Activated naive CD4-positive, alpha-beta T cell treated with anti-CD3 and anti-CD28 coated beads, Interleukin-2, amount 50 U/mL, for 24 hours (primary cell): Measurements from ENCODE around the gene AATK.
"Not testable (repeated sequence)": the region's sequence is repeated elsewhere in the genome, so short reads cannot be mapped to it uniquely, and the experiment has no call there.

Source experiments
- H3K27ac Mint-ChIP-seq: one replicate; pipeline ENCODE4 v1.8.0; 2021; ENCODE audit warnings: mild to moderate bottlenecking, mixed read lengths
- H3K27me3 Mint-ChIP-seq: one replicate; pipeline ENCODE4 v1.8.0; 2021; ENCODE audit warnings: mixed read lengths
- H3K36me3 Mint-ChIP-seq: one replicate; pipeline ENCODE4 v1.8.0; 2021; ENCODE audit warnings: mixed read lengths
- H3K4me1 Mint-ChIP-seq: one replicate; pipeline ENCODE4 v1.8.0; 2021; ENCODE audit warnings: mixed read lengths
- H3K4me3 Mint-ChIP-seq: one replicate; pipeline ENCODE4 v1.8.0; 2021; ENCODE audit warnings: mild to moderate bottlenecking, mixed read lengths
- H3K9me3 Mint-ChIP-seq: one replicate; pipeline ENCODE4 v1.8.0; 2021; ENCODE audit warnings: mixed read lengths

The AATK gene

DNA sequence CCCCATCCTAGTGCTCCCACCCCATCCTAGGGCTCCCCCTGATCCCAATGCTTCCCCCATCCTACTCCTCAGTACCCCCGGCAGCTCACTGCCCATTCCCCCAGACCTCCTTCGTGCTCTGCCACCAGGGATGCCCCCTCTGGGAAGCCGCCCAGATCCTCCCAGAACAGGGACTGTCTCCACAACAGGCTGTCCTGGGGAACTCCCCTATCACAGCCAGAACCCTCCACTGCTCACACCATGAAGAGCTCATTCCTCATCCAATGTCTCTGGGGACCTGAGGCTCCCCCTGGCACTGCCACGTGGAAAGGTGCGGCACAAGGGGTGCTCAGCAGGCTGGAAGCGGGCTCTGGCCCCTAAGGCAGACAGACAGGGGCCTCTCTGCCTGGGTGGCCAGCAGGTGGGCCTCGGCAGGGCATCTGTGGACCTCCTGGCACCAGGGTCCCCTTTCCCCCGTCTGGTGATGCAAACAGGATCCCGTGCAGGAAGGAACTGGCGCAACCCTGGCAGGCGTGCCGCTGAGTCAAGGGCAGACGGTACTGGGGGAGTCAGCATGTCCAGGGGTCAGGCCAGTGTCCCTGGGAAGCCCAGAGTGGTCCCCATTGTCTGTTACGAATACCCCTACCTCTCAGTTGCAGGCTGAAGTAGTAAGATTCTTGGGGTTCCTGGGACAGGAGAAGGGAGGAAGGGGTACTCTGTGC is 15.5 kb downstream of the AATK start:
- H3K27ac Mint-ChIP-seq: no peak overlapping the region
- H3K27me3 Mint-ChIP-seq: no peaks in the 10 kb centered on the region
- no peaks in the 10 kb centered on the region for H3K9me3 Mint-ChIP-seq
- H3K4me1 Mint-ChIP-seq: no peaks in the 10 kb centered on the region
- no peak overlapping the region for H3K4me3 Mint-ChIP-seq
- H3K36me3 Mint-ChIP-seq: no peaks in the 10 kb centered on the region

- Mint-ChIP-seq H3K36me3 (no peaks in the 10 kb centered on the region), H3K9me3 (no peaks in the 10 kb centered on the region), H3K27ac (no peak overlapping the region), H3K27me3 (no peaks in the 10 kb centered on the region), H3K4me3 (no peak overlapping the region), H3K4me1 (no peaks in the 10 kb centered on the region)
Observed at GRCh38 chr17:81148986-81149533, 17.0 kb downstream of the AATK start.

DNA sequence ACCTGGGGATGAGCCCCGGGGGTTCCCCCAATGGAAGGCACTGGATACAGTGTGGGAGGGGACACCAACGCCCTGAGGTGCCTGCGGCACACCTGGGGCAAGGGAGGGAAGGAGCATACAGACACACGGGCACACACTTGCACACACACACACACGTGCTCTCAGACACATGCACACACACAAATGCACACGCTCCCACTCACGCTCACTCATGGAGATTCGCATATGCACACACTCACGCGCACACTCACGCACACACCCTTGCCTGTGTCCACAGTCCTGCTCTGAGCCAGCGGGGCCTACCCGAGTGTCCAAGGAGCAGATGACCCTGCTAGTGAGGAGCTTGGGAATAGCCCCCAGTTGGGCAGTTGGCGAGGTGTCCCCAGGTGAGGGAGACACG is 17.4 kb downstream of the AATK start:
- no peaks in the 10 kb centered on the region for H3K27me3 Mint-ChIP-seq
- no peak overlapping the region for H3K4me3 Mint-ChIP-seq
- no peaks in the 10 kb centered on the region for H3K9me3 Mint-ChIP-seq
- H3K36me3 Mint-ChIP-seq: no peaks in the 10 kb centered on the region
- no peak overlapping the region for H3K27ac Mint-ChIP-seq
- no peaks in the 10 kb centered on the region for H3K4me1 Mint-ChIP-seq

DNA sequence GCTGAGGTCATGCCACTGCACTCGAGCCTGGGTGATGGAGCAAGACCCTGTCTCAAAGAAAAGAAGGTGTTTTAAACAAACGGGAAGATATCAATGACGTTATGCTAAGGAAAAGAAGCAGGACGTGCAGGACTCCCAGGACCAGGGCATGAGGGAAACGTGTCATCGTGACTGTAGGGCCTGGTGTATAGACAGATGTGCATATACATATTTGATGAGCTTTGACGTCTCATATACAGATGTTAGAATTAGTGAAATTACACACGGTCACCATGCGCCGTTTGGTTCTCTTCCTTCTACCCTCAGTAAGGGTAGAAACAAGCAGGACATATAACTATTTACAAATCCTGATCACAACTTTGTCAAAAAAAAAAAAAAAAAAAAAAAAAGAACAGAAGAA is 18.3 kb downstream of the AATK start:
- H3K4me3 Mint-ChIP-seq: no peak overlapping the region
- no peaks in the 10 kb centered on the region for H3K36me3 Mint-ChIP-seq
- H3K9me3 Mint-ChIP-seq: no peaks in the 10 kb centered on the region
- no peaks in the 10 kb centered on the region for H3K4me1 Mint-ChIP-seq
- H3K27me3 Mint-ChIP-seq: no peaks in the 10 kb centered on the region
- H3K27ac Mint-ChIP-seq: no peak overlapping the region

- not testable (repeated sequence) for H3K4me3 Mint-ChIP-seq, H3K9me3 Mint-ChIP-seq
Observed at GRCh38 chr17:81146208-81146607, 19.8 kb downstream of the AATK start.

DNA sequence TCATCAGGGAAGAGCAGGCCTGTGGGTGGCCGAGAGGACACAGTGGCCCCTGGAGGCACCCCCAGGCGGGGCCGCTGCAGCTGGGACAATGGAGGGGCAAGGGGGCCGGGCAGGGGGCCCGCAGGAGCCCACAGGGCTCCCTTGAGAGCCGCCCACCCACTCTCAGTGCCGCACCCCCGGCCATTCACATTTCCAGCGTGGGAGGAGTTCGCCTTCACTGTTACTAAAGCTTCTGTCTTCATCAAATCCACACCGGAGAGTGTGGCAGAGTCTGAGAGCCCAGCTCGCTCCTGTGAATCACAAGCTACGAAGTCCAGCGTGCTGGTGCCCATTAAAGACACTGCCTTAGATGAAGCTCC is 21.6 kb downstream of the AATK start:
- no peak overlapping the region for H3K4me3 Mint-ChIP-seq
- H3K9me3 Mint-ChIP-seq: no peaks in the 10 kb centered on the region
- no peaks in the 10 kb centered on the region for H3K4me1 Mint-ChIP-seq
- no peak overlapping the region for H3K27ac Mint-ChIP-seq
- H3K36me3 Mint-ChIP-seq: no peaks in the 10 kb centered on the region
- no peaks in the 10 kb centered on the region for H3K27me3 Mint-ChIP-seq

More at GRCh38 chr17:81146208-81146607, 19.8 kb downstream of the AATK start:
- not testable (repeated sequence) for H3K4me1 Mint-ChIP-seq, H3K36me3 Mint-ChIP-seq, H3K27me3 Mint-ChIP-seq, H3K27ac Mint-ChIP-seq

- H3K36me3 Mint-ChIP-seq: no peaks in the 10 kb centered on the region
- H3K4me3 Mint-ChIP-seq: no peak overlapping the region
- H3K27me3 Mint-ChIP-seq: no peaks in the 10 kb centered on the region
- no peaks in the 10 kb centered on the region for H3K4me1 Mint-ChIP-seq
- H3K27ac Mint-ChIP-seq: no peak overlapping the region
- H3K9me3 Mint-ChIP-seq: no peaks in the 10 kb centered on the region
Observed at GRCh38 chr17:81143717-81144422, 22.2 kb downstream of the AATK start.

- H3K27me3 Mint-ChIP-seq: no peaks in the 10 kb centered on the region
- no peaks in the 10 kb centered on the region for H3K36me3 Mint-ChIP-seq
- no peak overlapping the region for H3K4me3 Mint-ChIP-seq
- no peaks in the 10 kb centered on the region for H3K4me1 Mint-ChIP-seq
- no peak overlapping the region for H3K27ac Mint-ChIP-seq
- no peaks in the 10 kb centered on the region for H3K9me3 Mint-ChIP-seq
Observed at GRCh38 chr17:81143200-81143527, 22.9 kb downstream of the AATK start.

GRCh38 chr17:81142301-81143199 is 23.5 kb downstream of the AATK start:
- Mint-ChIP-seq H3K27ac (no peak overlapping the region), H3K27me3 (no peaks in the 10 kb centered on the region), H3K4me1 (no peaks in the 10 kb centered on the region), H3K36me3 (no peaks in the 10 kb centered on the region), H3K4me3 (no peak overlapping the region), H3K9me3 (no peaks in the 10 kb centered on the region)

- Mint-ChIP-seq H3K4me1 (no peaks in the 10 kb centered on the region), H3K27ac (no peak overlapping the region), H3K27me3 (no peaks in the 10 kb centered on the region), H3K4me3 (no peak overlapping the region), H3K9me3 (no peaks in the 10 kb centered on the region), H3K36me3 (no peaks in the 10 kb centered on the region)
Observed at GRCh38 chr17:81140695-81141094, 25.3 kb downstream of the AATK start.

DNA sequence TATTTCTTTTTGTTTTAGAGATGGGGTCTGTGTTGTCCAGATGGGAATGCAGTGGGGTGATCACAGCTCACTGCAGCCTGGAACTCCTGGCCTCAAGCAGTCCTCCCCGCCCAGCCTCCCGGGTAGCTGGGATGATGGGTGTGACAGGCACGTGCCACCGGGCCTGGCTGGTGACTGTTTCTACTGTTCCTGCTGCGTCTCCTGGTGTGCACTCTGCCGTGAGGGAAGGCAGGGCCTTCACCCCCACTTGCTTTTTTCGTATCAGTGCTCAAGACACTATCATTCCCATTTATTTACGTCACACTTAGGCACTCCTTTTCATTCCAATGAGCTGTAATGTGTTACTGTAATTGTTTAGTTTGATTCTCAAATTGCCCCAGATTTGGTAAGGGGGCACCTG is 26.0 kb downstream of the AATK start:
- Mint-ChIP-seq H3K4me1 (no peaks in the 10 kb centered on the region), H3K9me3 (no peaks in the 10 kb centered on the region), H3K27me3 (no peaks in the 10 kb centered on the region), H3K27ac (no peak overlapping the region), H3K36me3 (no peaks in the 10 kb centered on the region), H3K4me3 (no peak overlapping the region)

DNA sequence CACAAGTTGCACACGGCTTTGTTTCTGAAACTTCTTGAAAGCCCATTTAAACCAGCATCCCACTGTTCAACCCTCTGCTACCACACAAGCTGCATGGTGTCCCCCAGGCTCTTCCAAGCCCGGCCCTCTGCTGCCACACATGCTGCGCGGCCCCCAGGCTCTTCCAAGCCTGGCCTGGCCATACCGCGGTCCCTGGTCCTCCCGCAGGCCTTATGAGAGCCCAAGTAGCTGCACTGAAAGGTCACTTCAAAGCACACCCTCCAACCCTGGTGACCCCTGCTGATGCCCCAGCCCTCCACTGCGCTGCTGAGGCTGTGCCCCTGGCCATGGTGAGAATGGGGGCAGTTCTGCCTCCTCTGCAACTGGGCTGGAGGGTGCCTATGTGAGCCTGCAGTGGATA is 26.6 kb downstream of the AATK start:
- Mint-ChIP-seq H3K36me3 (no peaks in the 10 kb centered on the region), H3K27ac (no peak overlapping the region), H3K9me3 (no peaks in the 10 kb centered on the region), H3K4me3 (no peak overlapping the region), H3K4me1 (no peaks in the 10 kb centered on the region), H3K27me3 (no peaks in the 10 kb centered on the region)

DNA sequence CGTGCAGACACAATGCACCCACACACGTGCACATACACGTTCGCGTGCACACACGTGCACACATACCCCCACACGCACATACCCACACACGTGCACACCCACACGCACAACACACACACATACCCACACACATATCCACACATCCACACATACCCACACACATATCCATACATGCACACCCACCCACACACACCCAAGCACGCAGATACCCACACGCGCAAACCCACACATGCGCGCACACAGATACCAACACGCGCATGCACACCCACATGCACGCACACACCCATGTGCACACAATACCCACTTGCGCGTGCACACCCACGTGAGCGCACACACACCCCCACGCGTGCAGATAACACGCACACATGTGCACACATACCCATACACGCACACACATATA is 27.5 kb downstream of the AATK start:
- Mint-ChIP-seq H3K27me3 (no peaks in the 10 kb centered on the region), H3K4me3 (no peak overlapping the region), H3K36me3 (no peaks in the 10 kb centered on the region), H3K27ac (no peak overlapping the region), H3K9me3 (no peaks in the 10 kb centered on the region), H3K4me1 (no peaks in the 10 kb centered on the region)

- Mint-ChIP-seq H3K4me3 (no peak overlapping the region), H3K4me1 (no peaks in the 10 kb centered on the region), H3K36me3 (no peaks in the 10 kb centered on the region), H3K27me3 (no peaks in the 10 kb centered on the region), H3K27ac (peak overlapping the region; percentile 38), H3K9me3 (no peaks in the 10 kb centered on the region)
Observed at GRCh38 chr17:81138083-81138482, 27.9 kb downstream of the AATK start.

- Mint-ChIP-seq H3K27ac (no peak overlapping the region), H3K4me1 (no peaks in the 10 kb centered on the region), H3K9me3 (no peaks in the 10 kb centered on the region)
Observed at GRCh38 chr17:81137248-81137647, 28.8 kb downstream of the AATK start.

GRCh38 chr17:81136366-81136765 is 29.7 kb downstream of the AATK start:
- Mint-ChIP-seq H3K36me3 (no peaks in the 10 kb centered on the region), H3K27me3 (no peaks in the 10 kb centered on the region), H3K4me1 (no peaks in the 10 kb centered on the region), H3K9me3 (no peaks in the 10 kb centered on the region), H3K27ac (no peak overlapping the region), H3K4me3 (no peak overlapping the region)

More at GRCh38 chr17:81137248-81137647, 28.8 kb downstream of the AATK start:
- no peak overlapping the region for H3K4me3 Mint-ChIP-seq
- H3K36me3 Mint-ChIP-seq: no peaks in the 10 kb centered on the region
- no peaks in the 10 kb centered on the region for H3K27me3 Mint-ChIP-seq
